Thymus (tissue), 11 donors: ENCODE measurements around the gene DIP2C. TPM values are rescaled to one million over a fixed set of nuclear protein-coding genes. Genes with fewer than 3 reads are reported as not detected.

ENCODE experiments used
- DNase-seq, 9 donors: peaks; one replicate each; pipeline ENCODE4 v3.0.0-alpha.2; 2013; ENCODE audit warnings: low spot score in 9 of 9, low read depth in 6 of 9, missing footprints in 1 of 9
- H3K27ac ChIP-seq, 2 donors: one replicate each; pipeline ENCODE4 v1.5.1; 2013; ENCODE audit warnings: control low read depth in 1 of 2, low read depth in 1 of 2, low read length in 1 of 2, mild to moderate bottlenecking in 1 of 2, moderate library complexity in 1 of 2
- H3K27me3 ChIP-seq, 2 donors: one replicate each; pipeline ENCODE4 v1.5.1; 2013; ENCODE audit warnings: low read length in 1 of 2; ENCODE audit not compliant: control insufficient read depth in 2 of 2, insufficient read depth in 1 of 2
- H3K36me3 ChIP-seq, 2 donors: one replicate each; pipeline ENCODE4 v1.5.1; 2013; ENCODE audit warnings: low read length in 1 of 2, mild to moderate bottlenecking in 1 of 2, moderate library complexity in 1 of 2; ENCODE audit not compliant: control insufficient read depth in 2 of 2, insufficient read depth in 2 of 2
- H3K4me1 ChIP-seq, 2 donors: one replicate each; pipeline ENCODE4 v1.5.1; 2013; ENCODE audit warnings: low read length in 2 of 2; ENCODE audit not compliant: control insufficient read depth in 2 of 2, insufficient read depth in 2 of 2
- H3K4me3 ChIP-seq, 2 donors: one replicate each; pipeline ENCODE4 v1.5.1; 2013; ENCODE audit warnings: low read length in 2 of 2, control low read depth in 1 of 2, mild to moderate bottlenecking in 1 of 2
- H3K9me3 ChIP-seq, 2 donors: one replicate each; pipeline ENCODE4 v1.5.1; 2013; ENCODE audit warnings: low read length in 1 of 2, mild to moderate bottlenecking in 1 of 2; ENCODE audit not compliant: control insufficient read depth in 2 of 2, insufficient read depth in 1 of 2
- WGBS: extraction: QIAGEN DNeasy Blood & Tissue Kit; methylation state at CpG from one replicate; pipeline ENCODE4 v1.1.7; 2013; 5-methylcytosine and 5-hydroxymethylcytosine counted together
- polyA plus RNA-seq: library from polyadenylated mRNA; stranded (reverse); fragments of 200-250 nt; gene quantifications from one replicate; pipeline ENCODE4 v1.2.3, GENCODE V29; 2013
- total RNA-seq: library from RNA; stranded (reverse); fragments of 120-200 nt; gene quantifications from one replicate; pipeline ENCODE4 v1.2.4, GENCODE V29; 2013
- donor health status: healthy.

Gene DIP2C
- total and polyA plus RNA-seq, 2 donors, result 2.2 to 3.4 TPM

DNA sequence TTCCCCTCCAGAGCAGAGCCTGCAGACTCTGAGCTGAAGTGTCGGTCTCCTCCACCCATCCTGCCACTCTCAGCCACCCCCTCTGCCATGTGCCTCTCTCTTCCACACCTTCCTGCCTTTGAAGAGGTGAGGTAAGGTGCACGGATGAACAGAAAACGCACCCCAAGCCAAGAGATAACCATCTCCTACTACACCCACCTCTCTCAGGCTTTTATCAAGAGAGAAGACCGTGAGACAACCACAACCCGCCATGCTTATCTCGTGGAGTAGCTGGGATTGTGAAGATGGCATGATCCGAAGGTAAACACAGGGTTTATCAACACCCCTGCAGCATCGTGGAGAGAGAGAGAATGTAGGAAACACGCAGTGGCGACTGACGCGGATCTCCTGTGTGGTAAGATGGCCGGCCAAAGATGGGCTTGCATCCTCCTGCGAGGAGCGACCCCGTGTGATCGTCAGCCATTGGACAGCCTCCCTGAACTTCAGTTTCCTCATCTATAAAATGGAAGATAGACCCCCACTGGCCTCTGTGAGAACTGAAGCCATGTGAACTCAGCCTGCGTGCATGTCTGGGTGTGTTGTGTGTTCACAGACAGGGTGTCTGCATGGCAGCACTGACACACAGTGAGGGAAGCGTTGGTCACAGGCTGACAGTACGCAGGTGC lies 219.0 kb downstream of the DIP2C start:
- Histone ChIP-seq H3K4me3 (no peak overlapping the region), H3K4me1 (peaks cover 0 to 24% of the 10 kb centered on the region in 2 donors), H3K27me3 (no peaks in the 10 kb centered on the region), H3K9me3 (peaks cover 0 to 5% of the 10 kb centered on the region in 2 donors), H3K27ac (peak overlapping the region in 1 of 2 donors; percentile 36), H3K36me3 (no peaks in the 10 kb centered on the region)
- 87% methylated on average over 20 of the region's 20 CpGs for WGBS
- peak in 4 of 9 donors; percentile 17 to 73 (median 29) for DNase-seq

DNA sequence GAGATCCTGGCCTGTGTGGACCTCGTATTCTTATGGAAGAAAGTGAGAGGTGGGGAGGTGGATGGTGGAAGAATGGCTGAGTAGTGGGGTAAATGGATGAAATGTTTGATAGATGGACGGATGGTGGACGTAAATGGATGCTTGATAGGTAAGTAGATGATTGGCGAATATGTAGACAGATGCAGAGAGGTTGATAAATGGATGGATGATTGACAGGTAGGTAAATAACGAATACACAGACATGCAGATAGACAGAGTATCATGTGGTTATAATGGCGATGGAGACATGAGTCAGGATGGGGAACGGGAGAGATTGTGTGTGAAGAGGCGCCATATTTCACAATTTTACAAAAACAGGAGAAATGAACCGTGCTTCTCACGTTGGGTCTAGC lies 219.5 kb downstream of the DIP2C start:
- Histone ChIP-seq H3K27me3 (no peaks in the 10 kb centered on the region), H3K27ac (peak overlapping the region in 1 of 2 donors; percentile 36), H3K36me3 (no peaks in the 10 kb centered on the region), H3K4me3 (no peak overlapping the region), H3K4me1 (peaks cover 0 to 24% of the 10 kb centered on the region in 2 donors), H3K9me3 (peaks cover 0 to 5% of the 10 kb centered on the region in 2 donors)
- no peak for DNase-seq
- WGBS, result 93% methylated on average over 10 of the region's 10 CpGs

DNA sequence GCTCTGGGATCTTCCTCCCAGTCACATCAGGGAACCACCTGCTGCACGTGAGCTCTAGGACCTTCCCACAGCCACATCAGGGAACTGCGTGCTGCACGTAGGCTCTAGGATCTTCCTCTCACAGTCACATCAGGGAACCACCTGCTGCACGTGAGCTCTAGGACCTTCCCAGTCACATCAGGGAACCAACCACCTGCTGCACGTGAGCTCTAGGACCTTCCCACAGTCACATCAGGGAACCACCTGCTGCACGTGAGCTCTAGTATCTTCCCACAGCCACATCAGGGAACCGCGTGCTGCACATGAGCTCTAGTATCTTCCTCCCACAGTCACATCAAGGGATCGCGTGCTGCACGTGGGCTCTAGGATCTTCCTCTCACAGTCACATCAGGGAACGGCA lies 229.7 kb downstream of the DIP2C start:
- WGBS, result 95% methylated on average over 12 of the region's 12 CpGs

DNA sequence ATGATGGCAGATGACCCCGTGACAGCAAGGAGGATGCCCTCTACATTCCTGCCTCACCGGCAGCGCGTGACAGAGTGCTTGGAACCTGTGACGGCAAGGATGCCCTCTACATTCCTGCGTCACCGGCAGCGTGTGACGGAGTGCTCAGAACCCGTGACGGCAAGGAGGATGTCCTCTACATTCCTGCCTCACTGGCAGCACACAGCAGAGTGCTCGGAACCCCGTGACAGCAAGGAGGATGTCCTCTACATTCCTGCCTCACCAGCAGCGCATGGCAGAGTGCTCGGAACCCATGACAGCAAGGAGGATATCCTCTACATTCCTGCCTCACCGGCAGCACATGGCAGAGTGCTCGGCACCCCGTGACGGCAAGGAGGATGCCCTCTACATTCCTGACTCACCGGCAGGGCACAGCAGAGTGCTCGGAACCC lies 231.0 kb downstream of the DIP2C start:
- no peak overlapping the region for H3K4me3 ChIP-seq
- H3K36me3 ChIP-seq, result no peaks in the 10 kb centered on the region
- H3K9me3 ChIP-seq, result peaks cover 0 to 9% of the 10 kb centered on the region in 2 donors
- WGBS, result 92% methylated on average over 21 of the region's 21 CpGs
- peaks cover 0 to 2% of the 10 kb centered on the region in 2 donors for H3K4me1 ChIP-seq
- H3K27ac ChIP-seq, result no peak overlapping the region
- peaks cover 0 to 25% of the 10 kb centered on the region in 2 donors for H3K27me3 ChIP-seq
- no peak for DNase-seq

More for the DNA sequence above, 229.7 kb downstream of the DIP2C start:
- Histone ChIP-seq H3K4me1 (peaks cover 0 to 2% of the 10 kb centered on the region in 2 donors), H3K36me3 (no peaks in the 10 kb centered on the region), H3K27me3 (peaks cover 0 to 20% of the 10 kb centered on the region in 2 donors), H3K4me3 (no peak overlapping the region), H3K27ac (no peak overlapping the region), H3K9me3 (peaks cover 0 to 5% of the 10 kb centered on the region in 2 donors)
- no peak for DNase-seq

DNA sequence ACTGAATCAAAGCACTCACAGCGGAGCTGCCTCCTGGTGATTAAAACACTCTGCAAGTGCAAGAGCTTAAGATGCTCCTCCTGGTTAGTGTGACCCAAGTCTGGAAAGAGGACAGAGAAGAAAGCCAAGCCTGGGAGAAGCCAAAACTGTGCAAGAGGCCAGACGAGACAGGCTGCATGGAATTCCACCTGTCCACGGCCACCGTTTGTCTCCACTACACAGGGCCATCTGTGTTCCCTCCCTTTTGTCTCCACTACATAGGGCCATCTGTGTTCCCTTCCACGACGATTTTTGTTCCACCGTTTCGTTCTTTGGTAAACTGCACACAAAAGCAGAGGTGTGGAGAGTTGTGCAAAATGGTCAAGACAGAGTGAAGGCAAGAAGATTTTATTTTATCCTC lies 233.0 kb downstream of the DIP2C start:
- DNase-seq, result no peak
- no peak overlapping the region for H3K4me3 ChIP-seq
- peaks cover 0 to 35% of the 10 kb centered on the region in 2 donors for H3K27me3 ChIP-seq
- WGBS, result 90% methylated on average over 8 of the region's 8 CpGs
- no peaks in the 10 kb centered on the region for H3K36me3 ChIP-seq
- H3K4me1 ChIP-seq, result peaks cover 5 to 15% of the 10 kb centered on the region in 2 donors
- no peak overlapping the region for H3K27ac ChIP-seq
- peaks cover 1 to 9% of the 10 kb centered on the region in 2 donors for H3K9me3 ChIP-seq

DNA sequence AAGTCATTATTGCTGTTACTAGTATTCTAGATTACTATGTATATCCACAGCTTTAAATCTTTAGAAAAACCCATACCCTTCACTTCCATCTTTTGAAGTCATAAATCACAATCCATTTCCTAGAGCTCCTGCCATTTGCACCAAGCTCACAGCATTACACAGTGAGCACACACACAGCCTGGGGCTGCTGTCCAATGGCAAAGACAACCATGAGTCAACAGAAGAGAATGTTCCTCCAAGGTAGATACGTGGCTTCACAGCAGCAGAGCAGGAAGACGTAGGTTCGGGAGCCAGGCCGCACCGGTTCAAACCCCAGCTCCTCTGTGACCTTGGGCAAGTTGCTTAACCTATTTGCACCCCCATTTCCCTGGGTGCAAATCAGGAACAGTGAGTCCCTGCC lies 234.6 kb downstream of the DIP2C start:
- H3K4me3 ChIP-seq, result no peak overlapping the region
- H3K27ac ChIP-seq, result no peak overlapping the region
- H3K9me3 ChIP-seq, result peaks cover 1 to 9% of the 10 kb centered on the region in 2 donors
- 76% methylated on average over 5 of the region's 5 CpGs for WGBS
- H3K27me3 ChIP-seq, result peaks cover 0 to 35% of the 10 kb centered on the region in 2 donors
- H3K4me1 ChIP-seq, result peaks cover 5 to 29% of the 10 kb centered on the region in 2 donors
- DNase-seq, result no peak
- no peaks in the 10 kb centered on the region for H3K36me3 ChIP-seq

DNA sequence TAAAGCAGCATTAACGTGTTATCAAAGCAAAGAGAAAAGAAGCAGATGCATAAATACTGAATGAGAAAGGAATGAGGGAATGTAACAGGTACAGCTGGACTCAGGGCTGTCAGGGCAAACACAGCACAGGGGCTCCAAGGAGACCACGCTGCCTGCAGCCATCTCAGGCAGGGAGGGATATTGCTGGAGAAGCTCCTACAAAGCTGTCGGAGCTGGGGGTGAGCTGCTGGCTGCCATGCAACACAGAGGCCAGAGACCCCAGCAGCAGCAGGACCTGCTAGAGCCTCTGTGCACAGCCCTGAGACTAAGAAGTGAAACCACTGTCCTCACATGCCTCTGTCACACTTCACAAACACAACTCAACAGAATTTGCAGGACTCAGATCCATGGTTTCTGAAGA lies 235.8 kb downstream of the DIP2C start:
- 78% methylated on average over 3 of the region's 3 CpGs for WGBS
- Histone ChIP-seq H3K4me3 (no peak overlapping the region), H3K27me3 (peaks cover 0 to 32% of the 10 kb centered on the region in 2 donors), H3K9me3 (peaks cover 1 to 4% of the 10 kb centered on the region in 2 donors), H3K4me1 (peaks cover 5 to 31% of the 10 kb centered on the region in 2 donors), H3K27ac (no peak overlapping the region), H3K36me3 (no peaks in the 10 kb centered on the region)
- no peak for DNase-seq

DNA sequence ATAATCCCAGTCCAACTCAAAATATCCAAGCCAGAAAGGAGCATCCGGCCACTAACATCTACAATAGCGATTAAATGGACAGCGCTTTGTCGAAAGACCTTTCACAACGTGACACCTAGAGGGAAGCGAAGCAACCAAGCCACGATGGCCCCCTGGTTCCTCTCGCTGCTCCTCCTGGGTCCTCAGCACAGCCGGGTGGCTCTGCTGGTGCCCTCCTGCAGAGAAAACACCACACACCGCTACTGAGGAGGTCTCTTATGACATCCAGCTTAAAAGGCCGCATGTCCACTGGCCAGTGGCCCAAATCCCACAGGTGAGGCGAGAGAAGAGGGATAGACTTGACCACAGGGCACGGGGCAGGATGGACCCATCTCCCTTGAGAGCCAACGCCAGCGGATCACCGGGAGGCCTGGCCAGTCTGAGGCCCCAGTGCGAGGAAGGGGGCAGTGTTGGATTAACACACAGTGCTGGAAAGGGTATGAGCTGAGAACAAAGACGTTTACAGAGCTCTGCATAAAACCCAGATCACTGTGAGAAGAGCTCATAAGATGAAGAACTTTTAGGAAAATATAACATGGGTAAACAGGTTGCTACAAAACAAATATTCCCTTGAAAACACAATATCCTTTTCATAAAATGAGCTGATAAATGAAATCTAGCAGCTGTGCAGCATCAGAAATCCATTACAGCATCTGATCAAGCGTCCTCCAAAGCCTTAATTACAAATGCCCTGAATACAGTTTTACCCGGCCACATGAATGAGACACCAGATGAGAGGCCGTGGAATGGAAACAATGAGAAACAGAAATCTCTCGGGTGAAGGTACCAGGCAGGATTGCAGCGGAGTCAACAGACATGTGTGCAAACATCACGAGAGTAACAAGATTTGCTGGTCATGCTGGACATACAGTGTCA lies 236.7 kb downstream of the DIP2C start:
- H3K4me3 ChIP-seq, result no peak overlapping the region
- 94% methylated on average over 24 of the region's 24 CpGs for WGBS
- H3K9me3 ChIP-seq, result peaks cover 1 to 4% of the 10 kb centered on the region in 2 donors
- H3K27me3 ChIP-seq, result peaks cover 0 to 24% of the 10 kb centered on the region in 2 donors
- no peak for DNase-seq
- H3K36me3 ChIP-seq, result no peaks in the 10 kb centered on the region
- H3K4me1 ChIP-seq, result peaks cover 5 to 31% of the 10 kb centered on the region in 2 donors
- H3K27ac ChIP-seq, result no peak overlapping the region

DNA sequence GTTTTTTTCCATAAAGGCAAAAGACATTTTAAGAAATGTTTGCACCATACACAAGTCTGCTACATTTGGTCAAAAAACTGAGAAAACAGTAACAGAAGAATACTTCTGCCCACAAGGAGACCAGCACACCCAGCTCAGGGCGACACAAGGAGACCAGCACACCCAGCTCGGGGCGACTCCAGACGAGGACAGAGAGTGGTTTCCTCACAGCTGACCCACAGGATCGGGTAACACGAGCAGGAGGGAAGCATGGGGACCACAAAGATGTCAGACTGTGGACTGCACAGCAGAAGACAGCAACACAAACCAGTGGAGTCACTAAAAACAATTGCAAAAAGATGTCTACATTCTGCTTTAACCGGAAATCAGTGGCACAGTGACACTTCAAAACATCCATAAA lies 237.6 kb downstream of the DIP2C start:
- no peak overlapping the region for H3K4me3 ChIP-seq
- WGBS, result 82% methylated on average over 7 of the region's 7 CpGs
- H3K27ac ChIP-seq, result peak overlapping the region; percentile 36 to 49
- peaks cover 0 to 21% of the 10 kb centered on the region in 2 donors for H3K27me3 ChIP-seq
- peaks cover 5 to 31% of the 10 kb centered on the region in 2 donors for H3K4me1 ChIP-seq
- no peaks in the 10 kb centered on the region for H3K36me3 ChIP-seq
- no peak for DNase-seq
- H3K9me3 ChIP-seq, result peaks cover 1 to 4% of the 10 kb centered on the region in 2 donors
